OCI-M1 (cell line): ENCODE results near the gene GPLD1.
"Not testable (repeated sequence)": the region's sequence is repeated elsewhere in the genome, so short reads cannot be mapped to it uniquely, and the experiment has no call there.

Source experiments
- DNase-seq: peaks from one replicate; lab custom pipeline; 2025; lab: John Stamatoyannopoulos, UW

The GPLD1 gene

DNA sequence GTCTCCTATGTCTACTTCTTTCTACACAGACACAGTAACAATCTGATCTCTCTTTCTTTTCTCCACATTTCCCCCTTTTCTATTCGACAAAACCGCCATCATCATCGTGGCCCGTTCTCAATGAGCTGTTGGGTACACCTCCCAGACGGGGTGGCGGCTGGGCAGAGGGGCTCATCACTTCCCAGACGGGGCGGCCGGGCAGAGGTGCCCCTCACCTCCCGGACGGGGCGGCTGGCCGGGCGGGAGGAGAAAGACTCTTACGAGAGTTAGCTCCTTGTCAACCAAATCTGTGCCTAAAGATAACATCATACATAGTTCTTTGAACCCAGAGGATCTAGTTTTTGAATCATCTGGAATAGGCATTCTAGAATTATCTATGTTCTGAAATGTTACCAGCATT lies 74.8 kb downstream of the GPLD1 start:
- DNase-seq = not testable (repeated sequence)

DNA sequence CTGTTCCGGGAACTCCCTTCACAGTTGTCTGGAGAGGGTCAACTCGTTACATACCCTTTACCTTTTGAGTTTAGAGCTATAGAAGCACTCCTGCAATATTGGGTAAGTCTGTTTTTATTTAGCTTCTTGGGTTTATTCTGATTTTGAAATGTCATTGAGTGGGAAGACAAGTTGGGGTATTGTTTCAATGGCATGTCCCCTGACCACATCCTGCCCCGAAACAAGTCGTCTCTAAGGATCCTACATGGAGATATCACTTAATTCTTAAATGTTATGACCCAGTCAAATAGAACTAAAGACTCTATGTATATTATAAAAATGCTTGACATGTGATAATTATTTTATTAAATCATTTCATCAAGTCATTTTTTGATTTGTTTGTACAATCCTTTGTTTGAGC lies 77.1 kb downstream of the GPLD1 start:
- no peak for DNase-seq

DNA sequence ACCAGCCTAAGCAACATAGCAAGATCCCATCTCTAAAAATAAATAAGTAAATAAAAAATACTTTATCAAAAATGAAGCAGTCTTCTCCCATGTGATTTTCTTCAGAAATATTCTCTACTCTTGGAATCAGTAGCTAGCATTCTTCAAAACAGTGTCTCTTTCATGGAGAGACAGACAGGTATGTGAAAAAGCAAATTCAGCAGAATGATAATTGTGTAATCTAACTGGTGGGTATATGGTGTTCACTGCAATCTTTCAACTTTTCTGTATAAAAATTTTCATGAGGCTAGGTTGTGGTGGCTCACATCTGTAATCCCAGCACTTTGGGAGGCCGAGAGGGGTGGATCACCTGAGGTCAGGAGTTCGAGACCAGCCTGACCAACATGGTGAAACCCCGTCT lies 78.8 kb downstream of the GPLD1 start:
- no peak for DNase-seq

DNA sequence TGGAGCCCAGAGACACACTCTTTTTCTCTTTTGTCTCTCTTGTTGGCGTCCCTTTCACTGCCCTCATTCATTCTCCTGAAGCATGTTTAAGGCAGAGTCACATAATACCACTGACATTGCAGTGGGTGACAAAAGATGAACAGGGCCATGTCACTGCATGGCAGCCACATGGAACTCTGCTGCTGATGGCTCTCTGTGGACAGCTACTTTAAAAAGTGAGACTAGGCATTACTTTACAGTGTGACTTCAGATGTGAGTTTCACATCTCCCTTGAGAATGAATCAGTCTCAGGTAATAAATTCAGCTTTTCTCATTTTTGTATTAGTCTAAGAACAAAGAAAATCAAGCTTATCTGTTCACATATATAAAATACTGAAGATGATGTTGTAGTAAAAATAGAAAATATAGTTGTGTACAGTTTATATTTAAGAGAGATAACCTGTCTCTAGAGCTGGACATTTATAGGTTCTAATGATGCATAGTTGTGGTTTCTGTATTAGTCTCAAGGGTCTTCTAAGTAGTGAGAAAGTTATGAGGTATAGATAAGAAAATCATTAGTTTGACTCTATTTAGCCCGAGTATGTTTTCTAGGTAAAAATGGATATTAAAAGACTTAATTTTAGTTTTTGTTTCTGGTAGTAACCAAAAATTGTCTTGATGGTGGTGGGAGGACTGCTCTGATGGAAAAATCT lies 80.5 kb downstream of the GPLD1 start:
- DNase-seq = no peak

DNA sequence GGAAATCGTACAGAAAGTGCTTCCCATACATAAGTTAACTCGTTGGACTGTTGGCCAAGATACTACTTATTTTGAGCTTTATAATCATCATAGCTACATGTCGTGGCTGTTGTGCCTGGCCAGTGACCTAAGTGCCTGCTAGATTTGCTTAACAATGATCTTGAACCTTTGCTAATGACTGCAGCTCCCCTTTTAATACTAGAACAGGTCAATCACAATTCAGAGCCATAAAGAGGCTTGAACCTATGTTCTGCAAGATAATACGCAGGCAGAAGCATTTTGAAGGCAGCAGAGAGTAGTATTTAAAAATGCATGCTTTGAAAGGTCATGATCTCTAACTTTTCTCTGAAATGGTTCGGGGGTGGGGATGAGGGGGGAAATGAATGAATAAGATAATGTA lies 84.1 kb downstream of the GPLD1 start:
- DNase-seq = no peak

- DNase-seq = no peak
Observed at GRCh38 chr6:24403501-24403824, 85.9 kb downstream of the GPLD1 start.

GRCh38 chr6:24402697-24403500 lies 86.5 kb downstream of the GPLD1 start, which contains the start of gene MRS2:
Gene MRS2, plus strand, starts transcription at chr6:24402936. Its CDS starts 111 bp downstream, at chr6:24403047.
- peak; percentile 87 for DNase-seq

DNA sequence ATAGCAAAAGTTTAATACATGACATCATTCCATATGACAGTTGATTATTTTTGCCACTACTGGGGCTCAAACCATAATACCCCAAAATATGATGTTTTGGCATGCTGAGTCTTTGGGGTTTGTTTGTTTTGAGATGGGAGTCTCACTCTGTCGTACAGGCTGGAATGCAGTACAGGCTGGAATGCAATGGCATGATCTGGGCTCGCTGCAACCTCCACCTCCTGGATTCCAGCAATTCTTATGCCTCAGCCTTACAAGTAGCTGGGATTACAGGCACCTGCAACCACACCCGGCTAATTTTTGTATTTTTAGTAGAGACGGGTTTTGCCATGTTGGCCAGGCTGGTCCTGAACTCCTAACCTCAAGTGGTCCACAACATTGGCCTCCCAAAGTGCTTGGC lies 87.9 kb downstream of the GPLD1 start:
- DNase-seq = no peak

DNA sequence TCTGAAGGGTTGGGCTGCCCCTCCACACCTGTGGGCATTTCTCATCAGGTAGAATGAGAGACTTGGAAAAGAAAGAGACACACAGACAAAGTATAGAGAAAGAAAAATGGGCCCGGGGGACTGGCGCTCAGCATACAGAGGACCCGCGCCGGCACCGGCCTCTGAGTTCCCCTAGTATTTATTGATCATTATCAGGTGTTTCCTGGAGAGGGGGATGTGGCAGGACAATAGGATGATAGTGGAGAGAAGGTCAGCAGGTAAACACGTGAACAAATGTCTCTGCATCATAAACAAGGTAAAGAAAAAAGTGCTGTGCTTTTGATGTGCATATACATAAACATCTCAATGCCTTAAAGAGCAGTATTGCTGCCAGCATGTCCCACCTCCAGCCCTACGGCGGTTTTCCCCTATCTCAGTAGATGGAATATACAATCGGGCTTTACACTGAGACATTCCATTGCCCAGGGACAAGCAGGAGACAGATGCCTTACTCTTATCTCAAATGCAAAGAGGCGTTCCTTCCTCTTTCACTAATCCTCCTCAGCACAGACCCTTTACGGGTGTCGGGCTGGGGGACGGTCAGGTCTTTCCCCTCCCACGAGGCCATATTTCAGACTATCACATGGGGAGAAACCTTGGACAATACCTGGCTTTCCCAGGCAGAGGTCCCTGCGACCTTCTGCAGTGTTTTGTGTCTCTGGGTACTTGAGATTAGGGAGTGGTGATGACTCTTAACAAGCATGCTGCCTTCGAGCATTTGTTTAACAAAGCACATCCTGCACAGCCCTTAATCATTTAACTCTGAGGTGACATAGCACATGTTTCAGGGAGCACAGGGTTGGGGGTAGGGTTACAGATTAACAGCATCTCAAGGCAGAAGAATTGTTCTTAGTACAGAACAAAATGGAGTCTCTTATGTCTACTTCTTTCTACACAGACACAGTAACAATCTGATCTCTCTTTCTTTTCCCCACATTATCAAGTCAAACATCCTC lies 89.0 kb downstream of the GPLD1 start:
- DNase-seq = peak; percentile 56

- DNase-seq = peak; percentile 14
Observed at GRCh38 chr6:24397631-24398030, 91.7 kb downstream of the GPLD1 start.

DNA sequence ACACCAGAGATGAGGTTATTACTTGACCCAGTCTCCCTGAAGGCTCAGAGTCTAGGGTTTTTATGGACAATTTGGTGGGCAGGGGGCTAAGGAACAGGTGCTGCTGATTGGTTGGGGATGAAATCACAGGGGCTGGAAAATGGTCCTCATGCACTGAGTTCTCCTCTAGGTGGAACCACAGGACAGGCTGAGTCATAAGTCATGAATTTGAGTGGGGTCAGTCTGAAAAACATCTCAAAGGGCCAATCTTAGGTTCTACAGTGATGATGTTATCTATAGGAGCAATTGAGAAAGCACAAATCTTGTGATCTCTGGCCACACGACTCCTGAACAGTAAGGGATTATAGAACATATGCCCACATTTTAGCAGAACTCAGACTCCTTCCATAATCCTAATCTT lies 92.6 kb downstream of the GPLD1 start:
- peak; percentile 16 for DNase-seq

DNA sequence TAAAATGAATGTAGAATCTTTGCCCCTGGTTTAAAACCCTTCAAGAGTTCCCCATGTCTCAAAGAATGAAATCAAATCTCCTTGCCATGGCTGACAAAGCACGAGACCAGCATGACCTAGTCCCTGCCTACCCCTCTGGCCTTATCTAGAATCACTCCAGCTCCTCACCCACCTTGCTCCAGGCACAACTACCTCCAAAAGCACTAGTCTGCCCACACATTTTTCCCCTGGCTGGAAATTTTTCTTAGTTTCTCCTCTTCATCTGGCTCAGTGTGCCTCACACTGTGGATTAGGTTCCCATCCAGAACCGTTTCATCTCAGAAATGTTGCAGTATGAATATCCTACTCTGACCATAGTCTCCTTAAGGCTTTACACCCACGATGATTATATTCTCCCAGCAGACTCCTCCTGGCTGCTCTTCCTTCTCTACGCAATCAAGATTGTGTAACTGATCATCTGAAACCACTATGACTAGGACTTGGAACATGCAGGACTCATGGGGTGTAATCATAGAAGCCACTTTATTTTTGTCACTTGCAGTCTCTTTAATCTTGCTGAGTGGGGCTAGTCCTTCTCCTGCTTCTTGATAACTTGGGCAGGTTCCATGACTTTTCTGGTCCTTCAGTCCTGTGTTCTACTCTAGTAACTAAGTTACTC lies 94.5 kb downstream of the GPLD1 start:
- peak; percentile 40 for DNase-seq

DNA sequence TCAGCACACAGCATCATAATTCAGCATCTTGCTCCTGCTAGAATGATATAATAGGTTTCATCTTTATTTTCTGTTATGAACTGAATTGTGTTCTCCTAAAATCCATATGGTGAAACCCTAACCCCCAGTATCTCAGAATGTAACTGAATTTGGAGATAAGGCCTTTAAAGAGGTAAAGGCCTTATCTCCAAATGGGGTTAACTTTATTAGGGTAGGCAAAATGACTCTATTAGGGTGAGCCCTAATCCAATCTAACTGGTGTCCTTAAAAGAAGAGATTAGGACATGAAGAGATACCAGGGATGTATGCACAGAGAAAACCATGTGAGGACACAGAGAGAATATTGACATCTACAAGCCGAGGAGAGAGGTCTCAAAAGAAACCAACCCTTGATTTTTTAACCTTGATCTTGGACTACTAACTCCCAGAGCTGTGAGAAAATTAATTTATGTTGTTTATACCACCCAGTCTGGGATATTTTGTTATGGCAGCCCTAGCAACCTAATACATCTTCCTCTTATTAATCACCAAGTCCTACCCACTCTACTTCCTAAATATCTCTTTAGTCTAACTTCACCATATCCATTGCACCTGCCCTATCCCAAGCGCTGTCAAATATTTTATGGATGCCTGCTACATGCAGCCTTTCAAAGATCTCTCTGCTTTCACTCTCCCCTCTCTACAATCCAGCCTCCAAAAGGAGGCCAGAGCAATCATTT lies 95.2 kb downstream of the GPLD1 start:
- DNase-seq = no peak

DNA sequence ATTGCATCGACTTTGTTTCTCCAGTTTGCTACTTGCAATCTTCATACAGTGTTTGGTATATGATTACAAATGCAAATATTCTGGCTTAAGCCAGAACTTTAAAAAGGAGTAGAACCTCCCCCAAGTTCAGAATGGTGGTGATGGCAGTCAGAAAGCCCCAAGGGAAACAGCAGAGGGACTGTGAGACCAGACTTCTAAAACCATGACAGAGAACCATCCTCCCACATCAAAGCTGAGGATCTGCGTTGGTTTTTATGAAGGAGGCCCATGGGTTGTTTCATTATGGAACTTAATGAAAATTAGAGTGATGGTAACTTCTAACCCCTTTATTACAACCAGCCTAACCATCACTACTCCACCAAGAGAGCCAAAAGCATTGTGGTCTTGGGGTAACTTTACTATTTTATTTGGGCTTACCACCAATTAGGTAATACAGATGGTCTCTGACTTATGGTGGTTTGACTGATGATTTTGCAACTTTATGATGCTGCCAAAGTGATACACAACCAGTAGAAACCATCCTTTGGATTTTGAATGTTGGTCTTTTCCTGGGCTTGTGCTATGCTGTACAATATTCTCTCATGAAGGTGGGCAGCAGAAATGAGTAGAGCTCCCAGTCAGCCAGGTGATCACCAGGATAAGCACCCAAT lies 97.5 kb downstream of the GPLD1 start:
- no peak for DNase-seq

GRCh38 chr6:24391208-24391607 lies 98.2 kb downstream of the GPLD1 start:
- DNase-seq = no peak

GRCh38 chr6:24387818-24388217 lies 101.6 kb downstream of the GPLD1 start:
- DNase-seq = no peak

DNA sequence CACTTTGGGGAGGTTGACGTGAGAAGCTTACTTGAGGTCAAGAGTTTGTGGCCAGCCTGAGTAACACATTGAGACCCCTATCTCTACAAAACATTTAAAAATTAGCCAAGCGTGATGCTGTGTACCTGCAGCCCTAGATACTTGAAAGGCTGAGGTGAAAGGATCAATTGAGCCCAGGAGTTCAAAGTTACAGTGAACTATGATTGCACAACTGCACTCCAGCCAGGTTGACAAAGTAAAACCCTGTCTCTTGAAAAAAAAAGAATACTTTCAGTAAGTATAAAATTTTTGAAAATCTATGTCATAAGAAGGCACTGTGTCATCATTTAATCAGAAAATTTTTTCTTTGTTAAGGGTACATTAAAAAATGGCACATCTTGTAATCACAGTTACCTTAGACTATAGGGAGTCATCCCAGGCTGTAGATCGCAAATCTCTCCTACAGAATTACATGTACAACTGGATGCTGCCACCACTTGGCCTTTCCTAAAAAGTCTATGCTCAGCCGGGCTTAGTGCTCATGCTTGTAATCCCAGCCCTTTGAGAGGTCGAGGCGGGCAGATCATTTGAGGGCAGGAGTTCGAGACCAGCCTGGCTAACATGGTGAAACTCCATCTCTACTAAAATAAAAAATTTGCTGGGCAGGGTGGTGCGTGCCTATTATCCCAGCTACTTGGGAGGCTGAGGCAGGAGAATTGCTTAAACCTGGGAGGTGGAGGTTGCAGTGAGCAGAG lies 103.7 kb downstream of the GPLD1 start:
- DNase-seq = peak; percentile 22

DNA sequence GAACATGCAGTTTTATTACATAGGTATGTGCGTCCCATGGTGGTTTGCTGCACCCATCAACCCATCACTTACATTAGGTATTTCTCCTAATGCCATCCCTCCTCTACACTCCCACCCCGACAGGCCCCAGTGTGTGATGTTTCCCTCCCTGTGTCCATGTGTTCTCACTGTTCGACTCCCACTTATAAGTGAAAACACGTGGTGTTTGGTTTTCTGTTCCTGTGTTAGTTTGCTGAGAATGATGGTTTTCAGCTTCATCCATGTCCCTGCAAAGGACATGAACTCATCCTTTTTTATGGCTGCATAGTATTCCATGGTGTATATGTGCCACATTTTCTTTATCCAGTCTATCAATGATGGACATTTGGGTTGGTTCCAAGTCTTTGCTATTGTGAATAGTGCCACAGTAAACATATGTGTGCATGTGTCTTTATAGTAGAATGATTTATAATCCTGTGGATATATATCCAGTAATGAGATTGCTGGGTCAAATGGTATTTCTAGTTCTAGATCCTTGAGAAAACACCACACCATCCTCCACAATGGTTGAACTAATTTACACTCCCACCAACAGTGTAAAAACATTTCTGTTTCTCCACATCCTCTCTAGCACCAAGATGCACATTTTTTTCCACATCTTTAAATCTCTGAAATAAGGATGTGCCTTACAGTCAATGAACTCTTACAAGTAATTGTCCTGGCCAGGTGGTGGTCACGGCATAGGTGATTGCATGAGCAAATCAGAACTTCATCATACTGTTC lies 104.8 kb downstream of the GPLD1 start:
- DNase-seq = not testable (repeated sequence)

DNA sequence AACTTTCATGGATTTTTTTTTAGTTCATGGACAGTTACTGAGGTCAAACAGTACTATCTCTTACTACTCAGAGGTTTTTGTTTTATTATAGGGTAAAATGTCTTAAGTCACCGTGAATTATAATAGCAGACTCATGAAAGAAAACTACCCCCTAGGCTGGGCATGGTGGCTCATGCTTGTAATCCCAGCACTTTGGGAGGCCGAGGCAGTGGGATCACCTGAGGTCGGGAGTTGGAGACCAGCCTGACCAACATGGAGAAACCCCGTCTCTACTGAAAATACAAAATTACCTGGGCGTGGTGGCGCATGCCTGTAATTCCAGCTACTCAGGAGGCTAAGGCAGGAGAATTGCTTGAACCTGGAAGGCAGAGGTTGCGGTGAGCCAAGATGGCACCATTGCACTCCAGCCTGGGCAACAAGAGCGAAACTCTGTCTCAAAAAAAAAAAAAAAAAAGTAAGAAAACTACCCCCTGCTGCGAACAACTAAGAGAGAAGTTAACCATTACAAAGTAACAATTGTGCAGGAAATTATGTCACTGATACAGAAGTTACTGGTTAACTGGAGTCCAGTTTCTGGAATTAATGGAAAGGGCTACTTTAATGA lies 106.4 kb downstream of the GPLD1 start:
- DNase-seq = not testable (repeated sequence)
